ENCODE measurements around the gene LRAT. TPM values are rescaled to one million over a fixed set of nuclear protein-coding genes. Genes with fewer than 3 reads are reported as not detected.
A peak's percentile ranks its signal among the peaks of the same experiment; 100 is the strongest.

Gene LRAT
- total and polyA plus RNA-seq, 4 experiments from 2014 or later = not detected

GRCh38 chr4:154778264-154778663, 34.5 kb downstream of the LRAT start:
- CTCF ChIA-PET (ENCODE audit: partially characterized antibody) = interaction anchor here (1.6 kb wide), 1 partner anchor 12 kb away, joined by 3 read pairs; no protein-coding TSS in a partner anchor
- Histone ChIP-seq H3K4me1 (ENCODE audit: insufficient read depth, low read length) (no peaks in the 10 kb centered on the region), H3K27ac (ENCODE audit: low read depth, low read length) (no peak overlapping the region), H3K9me3 (ENCODE audit: control insufficient read depth in 1 of 2, low read length in 2 of 2) (no peaks in the 10 kb centered on the region), H3K4me3 (ENCODE audit: low read length in 2 of 2) (no peak overlapping the region), H3K27me3 (ENCODE audit: insufficient read depth, low read length) (no peaks in the 10 kb centered on the region), H3K36me3 (ENCODE audit: insufficient read depth, low read length) (no peaks in the 10 kb centered on the region)
- Mint-ChIP-seq H3K36me3 (no peaks in the 10 kb centered on the region), H3K4me1 (no peaks in the 10 kb centered on the region), H3K27ac (no peak overlapping the region), H3K27me3 (peaks cover 0 to 5% of the 10 kb centered on the region in 2 donors), H3K4me3 (no peak overlapping the region), H3K9me3 (peaks cover 1 to 11% (median 3%) of the 10 kb centered on the region in 8 donors)
- POLR2A ChIA-PET (ENCODE audit: partially characterized antibody) = no interaction called here
- intact Hi-C loops (cut with micrococcal nuclease) = no loop called here
- DNase-seq = no peak

- Histone ChIP-seq H3K36me3 (ENCODE audit: insufficient read depth, low read length) (no peaks in the 10 kb centered on the region), H3K4me3 (ENCODE audit: low read length in 2 of 2) (no peak overlapping the region), H3K27me3 (ENCODE audit: insufficient read depth, low read length) (no peaks in the 10 kb centered on the region), H3K27ac (ENCODE audit: low read depth, low read length) (no peak overlapping the region), H3K9me3 (ENCODE audit: control insufficient read depth in 1 of 2, low read length in 2 of 2) (no peaks in the 10 kb centered on the region), H3K4me1 (ENCODE audit: insufficient read depth, low read length) (no peaks in the 10 kb centered on the region)
- H3K36me3 Mint-ChIP-seq = no peaks in the 10 kb centered on the region
- H3K4me1 Mint-ChIP-seq = no peaks in the 10 kb centered on the region
- DNase-seq = no peak
- ChIA-PET POLR2A (ENCODE audit: partially characterized antibody) (no interaction called here), CTCF (ENCODE audit: partially characterized antibody) (interaction anchor here (1.6 kb wide), 1 partner anchor 13 kb away, joined by 3 read pairs; no protein-coding TSS in a partner anchor)
- H3K27me3 Mint-ChIP-seq = peaks cover 0 to 5% of the 10 kb centered on the region in 2 donors
- peaks cover 0 to 9% (median 2%) of the 10 kb centered on the region in 8 donors for H3K9me3 Mint-ChIP-seq
- no peak overlapping the region for H3K27ac Mint-ChIP-seq
- intact Hi-C loops (cut with micrococcal nuclease) = no loop called here
- no peak overlapping the region for H3K4me3 Mint-ChIP-seq
Measured at GRCh38 chr4:154779362-154779947, 35.7 kb downstream of the LRAT start.

- H3K36me3 Mint-ChIP-seq = no peaks in the 10 kb centered on the region
Measured at GRCh38 chr4:154781126-154781982, 37.6 kb downstream of the LRAT start, which contains the start of gene RBM46. Gene RBM46, plus strand, starts transcription at chr4:154781272. Its CDS starts 15,481 bp downstream, at chr4:154796753.

GRCh38 chr4:154781983-154782293, 38.1 kb downstream of the LRAT start:
- Histone ChIP-seq H3K9me3 (ENCODE audit: control insufficient read depth in 1 of 2, low read length in 2 of 2) (no peaks in the 10 kb centered on the region), H3K4me1 (ENCODE audit: insufficient read depth, low read length) (no peaks in the 10 kb centered on the region), H3K27me3 (ENCODE audit: insufficient read depth, low read length) (no peaks in the 10 kb centered on the region), H3K36me3 (ENCODE audit: insufficient read depth, low read length) (no peaks in the 10 kb centered on the region), H3K27ac (ENCODE audit: low read depth, low read length) (no peak overlapping the region), H3K4me3 (ENCODE audit: low read length in 2 of 2) (no peak overlapping the region)
- Mint-ChIP-seq H3K9me3 (peaks cover 0 to 3% (median 0%) of the 10 kb centered on the region in 8 donors), H3K27me3 (peaks cover 0 to 3% of the 10 kb centered on the region in 2 donors), H3K4me1 (no peaks in the 10 kb centered on the region), H3K27ac (no peak overlapping the region), H3K4me3 (no peak overlapping the region), H3K36me3 (no peaks in the 10 kb centered on the region)
- no peak for DNase-seq
- CTCF ChIA-PET (ENCODE audit: partially characterized antibody) = interaction anchor here (1.2 kb wide), 1 partner anchor 14 kb away, joined by 3 read pairs; no protein-coding TSS in a partner anchor
- POLR2A ChIA-PET (ENCODE audit: partially characterized antibody) = no interaction called here
- intact Hi-C loops (cut with micrococcal nuclease) = no loop called here

More at GRCh38 chr4:154781126-154781982, 37.6 kb downstream of the LRAT start, which contains the start of gene RBM46:
- Histone ChIP-seq H3K27ac (ENCODE audit: low read depth, low read length) (no peak within 1 kb of the TSS), H3K36me3 (ENCODE audit: insufficient read depth, low read length) (no peaks in the 10 kb centered on the region), H3K4me1 (ENCODE audit: insufficient read depth, low read length) (no peaks in the 10 kb centered on the region), H3K27me3 (ENCODE audit: insufficient read depth, low read length) (no peaks in the 10 kb centered on the region), H3K4me3 (ENCODE audit: low read length in 2 of 2) (no peak within 1 kb of the TSS), H3K9me3 (ENCODE audit: control insufficient read depth in 1 of 2, low read length in 2 of 2) (no peaks in the 10 kb centered on the region)
- H3K4me3 Mint-ChIP-seq = no peak within 1 kb of the TSS
- peak in 1 of 5 donors; percentile 30 for DNase-seq
- peaks cover 0 to 3% (median under 1%) of the 10 kb centered on the region in 8 donors for H3K9me3 Mint-ChIP-seq
- ChIA-PET POLR2A (ENCODE audit: partially characterized antibody) (no interaction called here), CTCF (ENCODE audit: partially characterized antibody) (interaction anchor here (1.2 kb wide), 1 partner anchor 14 kb away, joined by 3 read pairs; no protein-coding TSS in a partner anchor)
- H3K27me3 Mint-ChIP-seq = peaks cover 0 to 4% of the 10 kb centered on the region in 2 donors
- H3K4me1 Mint-ChIP-seq = no peaks in the 10 kb centered on the region
- H3K27ac Mint-ChIP-seq = no peak within 1 kb of the TSS
- intact Hi-C loops (cut with micrococcal nuclease) = no loop called here

Other genes with a start within 250 kb of the LRAT start
- gene PLRG1, start 193.6 kb upstream of the LRAT start, total RNA-seq = 10 to 100 TPM; 77.5 to 81.8 TPM
- gene PLRG1, start 193.6 kb upstream of the LRAT start, polyA plus RNA-seq = 10 to 100 TPM; 84.3 to 91.8 TPM
- gene FGB, start 181.0 kb upstream of the LRAT start, total RNA-seq = not detected
- not detected for gene FGB, start 181.0 kb upstream of the LRAT start, polyA plus RNA-seq
- not detected for gene FGA, start 153.3 kb upstream of the LRAT start, total RNA-seq
- gene FGA, start 153.3 kb upstream of the LRAT start, polyA plus RNA-seq = not detected
- gene FGG, start 131.3 kb upstream of the LRAT start, total RNA-seq = not detected
- not detected for gene FGG, start 131.3 kb upstream of the LRAT start, polyA plus RNA-seq
- not detected for gene RBM46, start 37.3 kb downstream of the LRAT start, total RNA-seq
- gene RBM46, start 37.3 kb downstream of the LRAT start, polyA plus RNA-seq = not detected

Measured in CD4-positive, alpha-beta memory T cell (primary cell).